ENCODE results near the gene DRAM2.

- TF ChIP-seq CTCF (IDR thresholded peaks at IDR 0.05; ENCODE audit: low read length), result no peak
- TF ChIP-seq EZH2 (IDR thresholded peaks at IDR 0.05; ENCODE audit: borderline replicate concordance, low read length), result no peak
These were observed 17.5 kb upstream of the DRAM2 start for GRCh38 chr1:111157431-111157830.

All from OCI-LY1 (cell line).